Neuronal stem cell (in vitro differentiated cells): Measurements from ENCODE around the gene KDM3A.

ENCODE experiments used
- DNase-seq: peaks from one replicate; pipeline ENCODE4 v3.0.0-alpha.2; 2013; ENCODE audit warnings: low spot score
- H2AFZ ChIP-seq: one replicate; pipeline ENCODE4 v1.6.1; 2013; ENCODE audit warnings: mild to moderate bottlenecking, low read length, inconsistent platforms
- H2AK5ac ChIP-seq: 2 replicates; pipeline ENCODE4 v1.6.1; 2013; ENCODE audit warnings: low read depth, mild to moderate bottlenecking, inconsistent platforms, low read length, moderate library complexity, mixed read lengths
- H2BK120ac ChIP-seq: 2 replicates; pipeline ENCODE4 v1.6.1; 2013; ENCODE audit warnings: low read depth, mild to moderate bottlenecking, inconsistent platforms, low read length, moderate library complexity, mixed read lengths
- H2BK12ac ChIP-seq: one replicate; pipeline ENCODE4 v1.6.1; 2013; ENCODE audit warnings: low read length, inconsistent platforms
- H2BK15ac ChIP-seq: 2 replicates; pipeline ENCODE4 v1.6.1; 2013; ENCODE audit warnings: mild to moderate bottlenecking, low read length, inconsistent platforms, mixed read lengths
- H2BK5ac ChIP-seq: one replicate; pipeline ENCODE4 v1.6.1; 2013; ENCODE audit warnings: inconsistent platforms, mild to moderate bottlenecking, low read length, moderate library complexity
- H3K14ac ChIP-seq: one replicate; pipeline ENCODE4 v1.6.1; 2013; ENCODE audit warnings: low read length, inconsistent platforms
- H3K18ac ChIP-seq: 2 replicates; pipeline ENCODE4 v1.6.1; 2013; ENCODE audit warnings: low read length, inconsistent platforms
- H3K23ac ChIP-seq: 2 replicates; pipeline ENCODE4 v1.6.1; 2013; ENCODE audit warnings: low read depth, mild to moderate bottlenecking, mixed read lengths, low read length, inconsistent platforms; ENCODE audit not compliant: poor library complexity
- H3K27ac ChIP-seq: replicated peaks from 3 replicates; pipeline ENCODE4 v1.5.1; 2013; ENCODE audit warnings: low read length, inconsistent platforms
- H3K27me3 ChIP-seq, 3 experiments: 2 replicates each; pipeline ENCODE4 v1.6.1; 2013; ENCODE audit warnings: low read length in 3 of 3, mild to moderate bottlenecking in 2 of 3, inconsistent platforms in 1 of 3, low read depth in 1 of 3, mixed read lengths in 1 of 3, moderate library complexity in 1 of 3; ENCODE audit not compliant: control insufficient read depth in 3 of 3, insufficient read depth in 3 of 3
- H3K36me3 ChIP-seq, 2 donors: replicated peaks in 1 of 2; 2 replicates each; pipeline ENCODE4 v1.6.1; 2013; ENCODE audit warnings: low read length in 2 of 2; ENCODE audit not compliant: control insufficient read depth in 2 of 2, insufficient read depth in 2 of 2
- H3K4ac ChIP-seq: 2 replicates; pipeline ENCODE4 v1.6.1; 2013; ENCODE audit warnings: inconsistent platforms, mild to moderate bottlenecking, low read length, moderate library complexity
- H3K4me1 ChIP-seq, 2 donors: 1 replicate in 1 of 2; 2 replicates in 1 of 2; pipeline ENCODE4 v1.6.1; 2013; ENCODE audit warnings: low read length in 2 of 2, low read depth in 1 of 2; ENCODE audit not compliant: control insufficient read depth in 2 of 2, insufficient read depth in 1 of 2
- H3K4me2 ChIP-seq: one replicate; pipeline ENCODE4 v1.6.1; 2013; ENCODE audit warnings: mild to moderate bottlenecking, low read length, inconsistent platforms; ENCODE audit not compliant: insufficient read depth, poor library complexity, severe bottlenecking
- H3K4me3 ChIP-seq, 2 donors: 2 replicates each; pipeline ENCODE4 v1.5.1; 2013; ENCODE audit warnings: low read length in 2 of 2, mild to moderate bottlenecking in 2 of 2, inconsistent platforms in 1 of 2, moderate library complexity in 1 of 2
- H3K79me1 ChIP-seq: one replicate; pipeline ENCODE4 v1.6.1; 2013; ENCODE audit warnings: low read depth, mild to moderate bottlenecking, inconsistent platforms, low read length, moderate library complexity
- H3K9ac ChIP-seq: one replicate; pipeline ENCODE4 v1.6.1; 2013; ENCODE audit warnings: mild to moderate bottlenecking, low read depth, low read length, inconsistent platforms; ENCODE audit not compliant: poor library complexity
- H3K9me3 ChIP-seq, 2 donors: replicated peaks in 1 of 2; 2 replicates each; pipeline versions ENCODE3 to v1.6.1; 2013; ENCODE audit warnings: low read length in 2 of 2, mild to moderate bottlenecking in 2 of 2, inconsistent platforms in 1 of 2, low read depth in 1 of 2, mixed read lengths in 1 of 2, moderate library complexity in 1 of 2; ENCODE audit not compliant: control insufficient read depth in 2 of 2, insufficient read depth in 1 of 2
- H4K8ac ChIP-seq: one replicate; pipeline ENCODE4 v1.6.1; 2013; ENCODE audit warnings: low read depth, mild to moderate bottlenecking, inconsistent platforms, low read length, moderate library complexity
- H4K91ac ChIP-seq: one replicate; pipeline ENCODE4 v1.6.1; 2013; ENCODE audit warnings: low read length, low read depth, mild to moderate bottlenecking, inconsistent platforms; ENCODE audit not compliant: poor library complexity
- WGBS, 2 donors: extraction: QIAGEN DNeasy Blood & Tissue Kit; methylation state at CpG; one replicate each; pipeline ENCODE4 v1.1.7; 2013; ENCODE audit warnings: missing lambda C conversion rate in 2 of 2, mixed read lengths in 1 of 2; ENCODE audit not compliant: insufficient read length in 2 of 2, insufficient replicate concordance in 1 of 2; ENCODE audit errors: extremely low coverage in 2 of 2; 5-methylcytosine and 5-hydroxymethylcytosine counted together

The KDM3A gene

DNA sequence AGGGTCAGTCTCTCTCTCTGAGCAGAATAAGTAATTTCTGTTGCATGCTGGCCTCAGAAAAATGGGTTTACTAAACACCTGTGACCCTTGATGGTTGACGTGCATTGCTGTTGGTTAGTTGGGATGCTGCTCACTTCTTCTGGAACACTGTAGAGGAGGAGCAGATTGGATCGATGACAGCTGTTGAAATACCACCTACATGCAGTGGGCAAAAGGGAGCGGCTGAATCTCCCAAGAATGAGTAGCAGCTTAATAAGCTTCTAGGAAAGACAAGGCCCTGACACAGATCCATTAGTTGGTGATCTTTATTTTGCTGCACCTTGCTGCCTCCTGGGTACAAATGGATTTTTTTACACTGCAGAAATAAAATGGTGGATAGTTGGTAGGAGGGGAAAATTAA is 43.2 kb downstream of the KDM3A start:
- Histone ChIP-seq H2BK120ac (no peak overlapping the region), H3K36me3 (peaks cover 43 to 100% of the 10 kb centered on the region in 2 donors), H3K27ac (no peak overlapping the region), H3K9ac (no peak overlapping the region), H2AFZ (no peak overlapping the region), H3K14ac (no peak overlapping the region), H2BK15ac (no peak overlapping the region), H3K79me1 (no peaks in the 10 kb centered on the region), H3K4me2 (no peak overlapping the region), H3K23ac (no peak overlapping the region), H2BK12ac (no peak overlapping the region), H2BK5ac (no peak overlapping the region), H3K4me3 (no peak overlapping the region), H4K8ac (no peak overlapping the region), H3K27me3 (no peaks in the 10 kb centered on the region), H2AK5ac (no peak overlapping the region), H4K91ac (no peak overlapping the region), H3K9me3 (no peaks in the 10 kb centered on the region), H3K4me1 (no peaks in the 10 kb centered on the region), H3K4ac (no peak overlapping the region), H3K18ac (no peak overlapping the region)
- no CpG with 5 or more reads among the region's 3 CpGs for WGBS, 2 donors
- DNase-seq = no peak

GRCh38 chr2:86485103-86485502 is 43.9 kb downstream of the KDM3A start:
- Histone ChIP-seq H3K18ac (no peak overlapping the region), H3K27ac (no peak overlapping the region), H2BK15ac (no peak overlapping the region), H3K9ac (no peak overlapping the region), H4K91ac (no peak overlapping the region), H3K23ac (no peak overlapping the region), H2BK120ac (no peak overlapping the region), H2AFZ (no peak overlapping the region), H2BK12ac (no peak overlapping the region), H4K8ac (no peak overlapping the region), H3K9me3 (no peaks in the 10 kb centered on the region), H3K4ac (no peak overlapping the region), H3K14ac (no peak overlapping the region), H3K4me2 (no peak overlapping the region), H3K4me1 (no peaks in the 10 kb centered on the region), H3K4me3 (no peak overlapping the region), H3K36me3 (peaks cover 48 to 100% of the 10 kb centered on the region in 2 donors), H3K79me1 (no peaks in the 10 kb centered on the region), H2BK5ac (no peak overlapping the region), H3K27me3 (no peaks in the 10 kb centered on the region), H2AK5ac (no peak overlapping the region)
- no peak for DNase-seq

- Histone ChIP-seq H3K27ac (no peak overlapping the region), H3K9ac (no peak overlapping the region), H3K9me3 (no peaks in the 10 kb centered on the region), H2BK5ac (no peak overlapping the region), H3K4me1 (no peaks in the 10 kb centered on the region), H3K27me3 (no peaks in the 10 kb centered on the region), H2BK120ac (no peak overlapping the region), H2AK5ac (no peak overlapping the region), H3K18ac (no peak overlapping the region), H3K79me1 (no peaks in the 10 kb centered on the region), H3K4me2 (no peak overlapping the region), H3K4ac (no peak overlapping the region), H3K14ac (no peak overlapping the region), H2BK12ac (no peak overlapping the region), H4K91ac (no peak overlapping the region), H3K36me3 (peaks cover 49 to 100% of the 10 kb centered on the region in 2 donors), H3K4me3 (no peak overlapping the region), H2AFZ (no peak overlapping the region), H2BK15ac (no peak overlapping the region), H4K8ac (no peak overlapping the region), H3K23ac (no peak overlapping the region)
- no peak for DNase-seq
- no CpG with 5 or more reads among the region's 3 CpGs for WGBS, 2 donors
Measured at GRCh38 chr2:86485802-86486201, 44.6 kb downstream of the KDM3A start.

DNA sequence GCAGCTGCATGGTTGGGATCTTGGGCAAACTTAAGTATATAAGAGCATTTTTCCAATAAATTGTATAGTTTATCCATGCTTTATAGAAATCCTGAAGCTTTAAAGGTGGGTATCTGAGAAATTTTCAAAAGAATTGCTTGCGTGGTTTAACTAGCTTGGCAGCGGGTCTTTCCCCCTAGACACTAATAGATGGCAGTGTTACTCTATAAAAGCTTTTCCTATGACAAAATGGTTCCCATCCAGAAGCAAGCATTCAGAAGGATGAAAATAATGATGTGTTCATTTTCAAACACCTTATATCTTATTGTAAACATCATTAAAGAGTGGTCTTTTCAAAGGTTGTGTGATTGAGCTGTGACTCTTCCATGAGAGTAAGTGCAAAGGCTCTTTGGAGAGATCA is 45.9 kb downstream of the KDM3A start:
- no peaks in the 10 kb centered on the region for H3K9me3 ChIP-seq
- H2BK5ac ChIP-seq = no peak overlapping the region
- no peaks in the 10 kb centered on the region for H3K79me1 ChIP-seq
- H3K23ac ChIP-seq = no peak overlapping the region
- no peak overlapping the region for H2BK12ac ChIP-seq
- no peak overlapping the region for H3K14ac ChIP-seq
- peaks cover 51 to 100% of the 10 kb centered on the region in 2 donors for H3K36me3 ChIP-seq
- no peak overlapping the region for H2BK15ac ChIP-seq
- no peak overlapping the region for H2AFZ ChIP-seq
- no peak overlapping the region for H3K18ac ChIP-seq
- H3K4me1 ChIP-seq = no peaks in the 10 kb centered on the region
- no peaks in the 10 kb centered on the region for H3K27me3 ChIP-seq
- no peak overlapping the region for H3K4me3 ChIP-seq
- H2AK5ac ChIP-seq = no peak overlapping the region
- no peak overlapping the region for H4K91ac ChIP-seq
- no peak overlapping the region for H2BK120ac ChIP-seq
- no peak overlapping the region for H3K4ac ChIP-seq
- no peak for DNase-seq
- H4K8ac ChIP-seq = no peak overlapping the region
- no peak overlapping the region for H3K4me2 ChIP-seq
- no peak overlapping the region for H3K9ac ChIP-seq
- no CpG with 5 or more reads among the region's 2 CpGs for WGBS, 2 donors
- no peak overlapping the region for H3K27ac ChIP-seq
